Upper lobe of right lung (tissue), 1 donor: ENCODE measurements around the gene CDK5RAP2. TPM values are rescaled to one million over a fixed set of nuclear protein-coding genes. Genes with fewer than 3 reads are reported as not detected.

ENCODE experiments used
- ATAC-seq: fragments of 200-7000 bp; cut with Tn5 transposase; one replicate; pipeline ENCODE4 v1.9.1; 2020; ENCODE audit warnings: mild to moderate bottlenecking, moderate library complexity
- DNase-seq: peaks from one replicate; pipeline ENCODE4 v3.0.0-alpha.2; 2020
- H3K27ac ChIP-seq: fragments of 200-600 bp; one replicate; pipeline ENCODE4 v1.8.0; 2022
- H3K27me3 ChIP-seq: fragments of 200-600 bp; one replicate; pipeline ENCODE4 v1.8.0; 2022; ENCODE audit warnings: mild to moderate bottlenecking
- H3K36me3 ChIP-seq: fragments of 200-600 bp; one replicate; pipeline ENCODE4 v1.8.0; 2022
- H3K4me1 ChIP-seq: fragments of 200-600 bp; one replicate; pipeline ENCODE4 v1.8.0; 2022
- H3K4me3 ChIP-seq: fragments of 200-600 bp; one replicate; pipeline ENCODE4 v1.8.0; 2022; ENCODE audit warnings: mild to moderate bottlenecking
- H3K9me3 ChIP-seq: fragments of 200-600 bp; one replicate; pipeline ENCODE4 v1.8.0; 2022
- intact Hi-C: fragments of 100-400 bp; cut with DNase I; formaldehyde crosslinking; loops from one replicate; pipeline ENCODE4 v1.11.0; 2022
- total RNA-seq: library from RNA; stranded (reverse); fragmentation: NEBNext Ultra II Directional; extraction: Animal tissue kit (Norgen Biotek cat#: 25700); gene quantifications from one replicate; pipeline ENCODE4 v1.2.1, GENCODE V29; 2021
- TF ChIP-seq, protein P1 (sequence below): fragments of 200-600 bp; IDR thresholded peaks from one replicate; pipeline ENCODE4 v1.8.0; 2022; ENCODE audit warnings: antibody characterized with exemption
- donor health status: DM: no; HTN: yes; CAD: no; lungs with severe emphysema.

The CDK5RAP2 gene
- total RNA-seq, 1 donor from 2014 or later: 54.2 TPM

DNA sequence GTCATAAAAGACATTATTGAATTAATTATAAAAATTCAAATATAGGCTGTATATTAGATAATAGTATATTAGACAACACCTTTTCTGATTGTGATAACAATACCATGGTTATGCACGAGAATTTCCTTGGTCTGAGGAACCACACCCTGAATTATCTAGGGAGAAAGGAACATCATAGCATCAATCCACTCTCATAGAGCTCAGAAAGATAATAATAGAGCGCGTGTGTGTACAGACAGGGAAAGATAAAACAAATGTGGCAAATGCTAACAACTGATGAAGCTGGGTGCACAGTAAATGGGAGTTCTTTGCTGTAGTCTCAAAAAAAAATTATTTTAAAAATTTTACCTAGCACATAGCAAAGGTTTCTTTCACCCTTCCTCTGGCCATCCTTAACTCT, 143.5 kb downstream of the CDK5RAP2 start:
- no peaks in the 10 kb centered on the region for H3K9me3 ChIP-seq
- H3K27ac ChIP-seq: no peak overlapping the region
- intact Hi-C loops: no loop called here
- H3K36me3 ChIP-seq: peaks cover 7% of the 10 kb centered on the region
- peaks cover 38% of the 10 kb centered on the region for H3K4me1 ChIP-seq
- no peak overlapping the region for H3K4me3 ChIP-seq
- ATAC-seq: no peak
- DNase-seq: no peak
- no peaks in the 10 kb centered on the region for H3K27me3 ChIP-seq
- TF ChIP-seq, protein P1, sequence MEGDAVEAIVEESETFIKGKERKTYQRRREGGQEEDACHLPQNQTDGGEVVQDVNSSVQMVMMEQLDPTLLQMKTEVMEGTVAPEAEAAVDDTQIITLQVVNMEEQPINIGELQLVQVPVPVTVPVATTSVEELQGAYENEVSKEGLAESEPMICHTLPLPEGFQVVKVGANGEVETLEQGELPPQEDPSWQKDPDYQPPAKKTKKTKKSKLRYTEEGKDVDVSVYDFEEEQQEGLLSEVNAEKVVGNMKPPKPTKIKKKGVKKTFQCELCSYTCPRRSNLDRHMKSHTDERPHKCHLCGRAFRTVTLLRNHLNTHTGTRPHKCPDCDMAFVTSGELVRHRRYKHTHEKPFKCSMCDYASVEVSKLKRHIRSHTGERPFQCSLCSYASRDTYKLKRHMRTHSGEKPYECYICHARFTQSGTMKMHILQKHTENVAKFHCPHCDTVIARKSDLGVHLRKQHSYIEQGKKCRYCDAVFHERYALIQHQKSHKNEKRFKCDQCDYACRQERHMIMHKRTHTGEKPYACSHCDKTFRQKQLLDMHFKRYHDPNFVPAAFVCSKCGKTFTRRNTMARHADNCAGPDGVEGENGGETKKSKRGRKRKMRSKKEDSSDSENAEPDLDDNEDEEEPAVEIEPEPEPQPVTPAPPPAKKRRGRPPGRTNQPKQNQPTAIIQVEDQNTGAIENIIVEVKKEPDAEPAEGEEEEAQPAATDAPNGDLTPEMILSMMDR: no peak

DNA sequence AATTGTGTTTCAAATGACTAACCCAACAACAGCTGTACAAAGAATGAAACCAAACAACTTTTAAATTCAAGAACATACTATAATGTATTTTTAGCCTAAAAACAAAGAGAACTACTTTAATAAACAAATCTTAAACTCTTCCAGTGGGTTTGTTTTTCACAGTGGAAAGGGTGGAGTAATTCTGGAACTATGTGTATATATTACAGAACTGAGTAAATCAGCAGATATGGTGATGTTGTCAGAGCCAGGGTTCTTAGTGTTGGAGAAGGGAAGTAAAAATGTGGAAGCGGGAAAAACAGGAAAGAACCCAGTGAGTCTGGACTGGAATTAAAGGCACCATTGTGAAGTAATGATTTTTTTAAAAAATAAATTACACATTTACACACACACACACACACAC, 144.9 kb downstream of the CDK5RAP2 start:
- TF ChIP-seq, protein P1: no peak
- intact Hi-C loops: no loop called here
- ATAC-seq (no peak), DNase-seq (no peak)
- H3K4me1 ChIP-seq: peaks cover 38% of the 10 kb centered on the region
- peak overlapping the region; percentile 34 for H3K27ac ChIP-seq
- no peaks in the 10 kb centered on the region for H3K9me3 ChIP-seq
- H3K36me3 ChIP-seq: peaks cover 7% of the 10 kb centered on the region
- H3K27me3 ChIP-seq: no peaks in the 10 kb centered on the region
- no peak overlapping the region for H3K4me3 ChIP-seq

DNA sequence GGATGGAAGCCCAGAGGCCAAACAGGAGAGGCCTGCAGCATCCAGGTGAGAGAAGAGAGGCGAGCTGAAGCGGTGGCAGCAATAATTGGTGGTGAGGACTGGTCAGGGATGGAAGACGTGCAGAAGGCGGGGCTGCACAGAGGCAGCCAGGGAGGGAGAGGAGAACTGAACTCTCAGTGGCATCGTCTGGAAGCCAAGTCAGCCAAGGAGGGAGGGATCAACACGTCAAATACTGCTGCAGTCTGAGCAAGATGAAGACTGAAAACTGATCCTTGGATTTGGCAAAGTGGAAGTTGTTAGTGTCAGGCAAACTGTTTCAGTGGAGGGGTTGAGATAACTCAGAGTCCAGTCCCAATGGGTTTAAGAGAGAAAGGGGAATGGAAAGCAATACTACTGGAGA, 145.4 kb downstream of the CDK5RAP2 start:
- TF ChIP-seq, protein P1: no peak
- Histone ChIP-seq H3K36me3 (peaks cover 4% of the 10 kb centered on the region), H3K4me1 (peaks cover 38% of the 10 kb centered on the region), H3K27ac (peak overlapping the region; percentile 34), H3K9me3 (no peaks in the 10 kb centered on the region), H3K27me3 (no peaks in the 10 kb centered on the region), H3K4me3 (no peak overlapping the region)
- DNase-seq (no peak), ATAC-seq (peak; percentile 13)
- intact Hi-C loops: no loop called here

DNA sequence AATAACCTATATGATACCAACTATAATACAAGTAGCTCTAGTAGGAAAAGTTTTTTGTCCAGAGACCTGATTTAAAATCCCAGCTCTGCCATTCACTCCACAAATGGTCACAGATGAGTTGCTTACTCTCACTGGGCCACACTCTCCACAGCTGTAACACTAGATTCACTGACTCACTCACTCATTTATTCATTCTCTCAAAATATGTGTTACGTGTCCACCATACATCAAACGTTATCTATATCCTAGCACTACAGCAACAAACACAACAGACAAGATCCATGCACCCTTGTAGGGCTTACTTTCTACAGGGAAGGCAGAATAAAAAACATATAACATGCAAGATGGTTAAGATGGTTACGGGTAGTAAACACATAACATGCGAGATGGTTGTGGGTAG, 146.3 kb downstream of the CDK5RAP2 start:
- intact Hi-C loops: no loop called here
- no peaks in the 10 kb centered on the region for H3K27me3 ChIP-seq
- ATAC-seq (no peak), DNase-seq (no peak)
- TF ChIP-seq, protein P1: no peak
- no peak overlapping the region for H3K4me3 ChIP-seq
- H3K27ac ChIP-seq: no peak overlapping the region
- peaks cover 38% of the 10 kb centered on the region for H3K4me1 ChIP-seq
- H3K9me3 ChIP-seq: no peaks in the 10 kb centered on the region
- no peaks in the 10 kb centered on the region for H3K36me3 ChIP-seq

DNA sequence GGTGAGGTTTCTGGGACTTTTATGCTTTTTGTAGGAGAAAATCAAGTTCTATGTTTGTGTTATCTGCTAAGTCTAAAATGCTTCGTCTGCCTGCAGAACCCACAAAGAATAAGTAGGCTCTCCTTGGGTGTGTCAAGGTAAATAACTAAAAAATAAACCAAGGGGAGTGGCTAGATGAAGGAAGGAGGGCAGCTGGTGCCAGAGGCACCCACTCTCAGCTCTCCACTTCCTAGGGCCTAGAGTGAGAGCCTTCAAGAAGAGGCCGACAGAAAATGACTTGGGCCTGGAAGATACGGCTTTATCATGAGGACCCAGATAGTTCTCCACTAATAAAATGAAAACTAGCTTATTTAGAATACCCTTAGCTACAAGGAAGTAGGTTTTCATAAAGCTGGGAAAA, 147.4 kb downstream of the CDK5RAP2 start:
- intact Hi-C loops: no loop called here
- Histone ChIP-seq H3K27ac (no peak overlapping the region), H3K4me3 (no peak overlapping the region), H3K27me3 (no peaks in the 10 kb centered on the region), H3K36me3 (no peaks in the 10 kb centered on the region), H3K9me3 (no peaks in the 10 kb centered on the region), H3K4me1 (peaks cover 28% of the 10 kb centered on the region)
- TF ChIP-seq, protein P1: no peak
- DNase-seq (no peak), ATAC-seq (peak; percentile 37)

DNA sequence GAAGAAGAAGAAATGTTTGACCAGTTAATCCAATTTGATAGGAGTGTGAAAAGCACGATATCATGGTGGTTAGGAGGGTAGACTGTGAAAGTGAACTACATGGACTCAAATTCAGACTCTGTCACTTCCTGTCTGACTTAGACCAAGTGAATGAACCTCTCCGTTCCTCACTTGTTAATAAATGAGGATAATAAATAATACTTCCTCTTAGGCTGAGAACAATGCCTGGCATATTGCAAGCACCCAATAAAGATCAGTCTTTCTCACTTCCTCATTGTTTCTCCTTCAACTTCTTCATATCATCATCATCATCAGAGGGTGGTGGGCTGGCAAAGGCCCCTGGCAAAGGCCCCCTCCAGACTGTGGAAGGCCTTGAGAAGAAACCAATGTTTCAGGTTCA, 148.7 kb downstream of the CDK5RAP2 start:
- H3K9me3 ChIP-seq: no peaks in the 10 kb centered on the region
- H3K27me3 ChIP-seq: no peaks in the 10 kb centered on the region
- no peaks in the 10 kb centered on the region for H3K36me3 ChIP-seq
- no peak overlapping the region for H3K27ac ChIP-seq
- TF ChIP-seq, protein P1: no peak
- no peak overlapping the region for H3K4me3 ChIP-seq
- ATAC-seq (peak; percentile 74), DNase-seq (no peak)
- intact Hi-C loops: no loop called here
- H3K4me1 ChIP-seq: peaks cover 16% of the 10 kb centered on the region
